Measurements from ENCODE around the gene SLC47A2. TPM values are rescaled to one million over a fixed set of nuclear protein-coding genes. Genes with fewer than 3 reads are reported as not detected.

The SLC47A2 gene
- not detected in 2 replicates for total RNA-seq (2011; cell fraction: chromatin; rRNA removed; ENCODE audit: low replicate concordance)
- not detected in 2 replicates for total RNA-seq (2011; cell fraction: nucleolus; rRNA removed)
- total RNA-seq (2011; cell fraction: nucleoplasm; rRNA removed) = not detected in 2 replicates
- total RNA-seq (2014; rRNA removed) (not detected in 2 replicates), total RNA-seq (2014; rRNA removed; fragmentation: Illumina TruSeq; extraction: Trizol) (not detected in 2 replicates), total RNA-seq (2015; rRNA removed; fragmentation: Illumina TruSeq; extraction: Trizol) (not detected in 2 replicates), total RNA-seq (2021) (not detected in 2 replicates), polyA plus RNA-seq (2011; rRNA removed) (not detected in 2 replicates), polyA plus RNA-seq (2014; fragmentation: Illumina TruSeq; extraction: Trizol) (not detected in 2 replicates), polyA plus RNA-seq (2014; fragmentation: Nextera tagmentation; extraction: Ambion mirVana) (not detected), polyA plus RNA-seq (2014; rRNA removed) (not detected in 2 replicates), polyA minus RNA-seq (2011; rRNA and poly(A)+ RNA removed) (not detected in 2 replicates), Bru-seq, nascent RNA (percentile 3 among the genes with signal in this experiment), BruChase-seq, experiment 1, labeled RNA remaining after a 2-hour chase (not detected), BruChase-seq, experiment 2, labeled RNA remaining after a 6-hour chase (not detected)
- not detected in 2 replicates for polyA plus RNA-seq (2011; cell fraction: cytosol; rRNA removed)
- not detected in 2 replicates for polyA plus RNA-seq (2011; cell fraction: nucleus; rRNA removed)
- not detected in 2 replicates for polyA plus RNA-seq (2012)
- polyA minus RNA-seq (2011; cell fraction: cytosol; rRNA and poly(A)+ RNA removed) = not detected in 2 replicates
- polyA minus RNA-seq (2011; cell fraction: nucleus; rRNA and poly(A)+ RNA removed) = not detected in 2 replicates
- long read RNA-seq, experiment 1 = 0 reads
- long read RNA-seq, experiment 2 = 0 reads
- long read RNA-seq, experiment 3 = 0 reads

GRCh38 chr17:19716108-19717030, at the start of gene SLC47A2:
TSS of gene SLC47A2 (minus strand) at chr17:19716584. CDS start at chr17:19716555, 29 bp downstream.
- Histone ChIP-seq H3K9ac (ENCODE audit: insufficient read depth in 1 of 2, low read depth in 2 of 2, low read length in 2 of 2) (no peak within 1 kb of the TSS), H3K36me3 (ENCODE audit: control insufficient read depth, insufficient read depth, low read length) (no peaks in the 10 kb centered on the region), H3K27me3 (ENCODE audit: control insufficient read depth in 2 of 2, insufficient read depth in 2 of 2, low read length in 2 of 2) (peaks cover 0 to 51% of the 10 kb centered on the region in 2 experiments; a peak in 2 of 5 replicates), H3K4me3 (no peak within 1 kb of the TSS), H3K4me2 (ENCODE audit: insufficient read depth, low read length) (no peak within 1 kb of the TSS), H4K20me1 (replicated peaks; ENCODE audit: control insufficient read depth, insufficient read depth, low read length) (no peaks in the 10 kb centered on the region), H3K4me1 (replicated peaks in 1 of 2; ENCODE audit: control insufficient read depth in 2 of 2, insufficient read depth in 2 of 2, low read length in 2 of 2) (peaks cover 0 to 6% of the 10 kb centered on the region in 2 experiments; a peak in 2 of 5 replicates), H3K27ac (ENCODE audit: extremely low read depth, low read depth, low read length) (no peak within 1 kb of the TSS), H3K9me3 (replicated peaks; ENCODE audit: control insufficient read depth, insufficient read depth, low read depth, low read length) (no peaks in the 10 kb centered on the region), H3K9me1 (ENCODE audit: control insufficient read depth, insufficient read depth, low read length) (no peaks in the 10 kb centered on the region), H2AFZ (ENCODE audit: low read depth, low read length) (no peak within 1 kb of the TSS), H3K79me2 (ENCODE audit: control insufficient read depth, insufficient read depth, low read length) (no peaks in the 10 kb centered on the region)
- DNase-seq (ENCODE audit: extremely low read depth in 1 of 4, low spot score in 3 of 4) (no peak), FAIRE-seq (no peak), ATAC-seq (no peak)
- POLR2A ChIA-PET = no interaction called here
- intact Hi-C loops (cut with micrococcal nuclease) = no loop called here
- WGBS (ENCODE audit: insufficient coverage, low coverage, missing lambda C conversion rate) = no CpG with 5 or more reads among the region's 13 CpGs
- no TSS peak for BruUV-seq (replicated peaks)
- CTCF ChIA-PET (ENCODE audit: low intra/inter-chr PET ratio) = no interaction called here
- in situ Hi-C loops (cut with MboI) = no loop called here
- no peak for TF ChIP-seq NFIX (CRISPR knock-in tag; IDR thresholded peaks at IDR 0.05; ENCODE audit: low read depth)
- no peak for TF ChIP-seq ZNF143 (CRISPR knock-in tag; IDR thresholded peaks at IDR 0.05)
- TF ChIP-seq ETV5 (CRISPR knock-in tag; IDR thresholded peaks at IDR 0.05; ENCODE audit: low read depth) = no peak
- TF ChIP-seq CREM (IDR thresholded peaks at IDR 0.05; ENCODE audit: low read depth) = no peak
- TF ChIP-seq FOXK1 (CRISPR knock-in tag; IDR thresholded peaks at IDR 0.05; ENCODE audit: borderline replicate concordance) = no peak
- TF ChIP-seq RBM34 (IDR thresholded peaks at IDR 0.05; ENCODE audit: borderline replicate concordance, insufficient read depth, low read length) = no peak
- no peak for TF ChIP-seq RERE (CRISPR knock-in tag; IDR thresholded peaks at IDR 0.05; ENCODE audit: borderline replicate concordance)
- TF ChIP-seq MYBL2 (IDR thresholded peaks at IDR 0.05; ENCODE audit: low read depth) = no peak
- TF ChIP-seq MYBL2 (CRISPR knock-in tag; IDR thresholded peaks at IDR 0.05; ENCODE audit: borderline replicate concordance) = no peak
- TF ChIP-seq ZFP1 (CRISPR knock-in tag; IDR thresholded peaks at IDR 0.05) = no peak
- TF ChIP-seq, protein P1, sequence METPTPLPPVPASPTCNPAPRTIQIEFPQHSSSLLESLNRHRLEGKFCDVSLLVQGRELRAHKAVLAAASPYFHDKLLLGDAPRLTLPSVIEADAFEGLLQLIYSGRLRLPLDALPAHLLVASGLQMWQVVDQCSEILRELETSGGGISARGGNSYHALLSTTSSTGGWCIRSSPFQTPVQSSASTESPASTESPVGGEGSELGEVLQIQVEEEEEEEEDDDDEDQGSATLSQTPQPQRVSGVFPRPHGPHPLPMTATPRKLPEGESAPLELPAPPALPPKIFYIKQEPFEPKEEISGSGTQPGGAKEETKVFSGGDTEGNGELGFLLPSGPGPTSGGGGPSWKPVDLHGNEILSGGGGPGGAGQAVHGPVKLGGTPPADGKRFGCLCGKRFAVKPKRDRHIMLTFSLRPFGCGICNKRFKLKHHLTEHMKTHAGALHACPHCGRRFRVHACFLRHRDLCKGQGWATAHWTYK (CRISPR knock-in tag; IDR thresholded peaks at IDR 0.05) = no peak
